HCT116 (cell line): ENCODE data around the gene VMAC. TPM values are rescaled to one million over a fixed set of nuclear protein-coding genes. Genes with fewer than 3 reads are reported as not detected.

ENCODE experiments used
- ATAC-seq: fragments of 200-7000 bp; cut with Tn5 transposase; 2 replicates; pipeline ENCODE4 v1.9.1; 2020; ENCODE audit warnings: mild to moderate bottlenecking, moderate library complexity
- BruUV-seq: library from RNA; stranded (reverse); fragments of 400-500 nt; replicated peaks from 2 replicates; lab custom pipeline; 2021; lab: Mats Ljungman, UMichigan
- CTCF ChIA-PET: fragments of 300-600 bp; sonication (Branson Sonifier 250); formaldehyde crosslinking; loops from one replicate; lab custom pipeline; 2021; ENCODE audit warnings: antibody characterized with exemption; lab: Charles Lee
- POLR2A ChIA-PET: fragments of 300-600, 350-600 bp; sonication (Branson Sonifier 250); formaldehyde crosslinking; loops from one replicate; lab custom pipeline; 2021; ENCODE audit warnings: antibody characterized with exemption; lab: Charles Lee
- RAD21 ChIA-PET, 2 experiments: fragments of 300-600 bp; sonication (Branson Sonifier 250); formaldehyde crosslinking; loops; one replicate each; lab custom pipeline; 2023; ENCODE audit warnings: low total read pairs in 2 of 2; ENCODE audit not compliant: uncharacterized antibody in 2 of 2, unreplicated experiment in 2 of 2, low non-redundant PET in 1 of 2; lab: Charles Lee
- DNase-seq: peaks from one replicate; pipeline ENCODE4 v3.0.0-alpha.2; 2010; ENCODE audit warnings: low read depth, low spot score
- H2AFZ ChIP-seq: fragments of 200-600 bp; shearing (Covaris generic), sonication (generic); 2 replicates; pipeline ENCODE4 v1.6.1; 2017; ENCODE audit warnings: low read depth, mixed run types, mixed read lengths, antibody characterized with exemption, low read length; ENCODE audit not compliant: poor library complexity, severe bottlenecking
- H3K27ac ChIP-seq: 2 replicates; pipeline ENCODE4 v1.5.1; 2012; ENCODE audit warnings: low read depth, low read length
- H3K27me3 ChIP-seq: fragments of 200-600 bp; sonication (generic); 2 replicates; pipeline ENCODE4 v1.6.1; 2016; ENCODE audit warnings: mixed run types, low read length, mixed read lengths; ENCODE audit not compliant: insufficient read depth
- H3K36me3 ChIP-seq, 2 experiments: fragments of 200-500 bp in 1 of 2; fragments of 200-600 bp in 1 of 2; sonication (Bioruptor generic) in 1 of 2; sonication (generic) in 1 of 2; 2 replicates each; pipeline versions ENCODE4 v1.5.1 to v1.6.1; 2014 to 2016; ENCODE audit warnings: low read length in 2 of 2, inconsistent platforms in 1 of 2, mixed read lengths in 1 of 2, mixed run types in 1 of 2; ENCODE audit not compliant: insufficient read depth in 2 of 2, control insufficient read depth in 1 of 2
- H3K4me1 ChIP-seq, 2 experiments: fragments of 200-600 bp in 1 of 2; sonication (generic) in 1 of 2; 2 replicates each; pipeline versions ENCODE4 v1.5.1 to v1.6.1; 2012 to 2017; ENCODE audit warnings: low read length in 2 of 2, inconsistent platforms in 1 of 2, mild to moderate bottlenecking in 1 of 2, mixed read lengths in 1 of 2, mixed run types in 1 of 2, moderate library complexity in 1 of 2; ENCODE audit not compliant: insufficient read depth in 2 of 2, control insufficient read depth in 1 of 2
- H3K4me2 ChIP-seq: fragments of 200-600 bp; sonication (generic); 2 replicates; pipeline ENCODE4 v1.6.1; 2017; ENCODE audit warnings: mixed run types, low read length, mixed read lengths
- H3K4me3 ChIP-seq, 2 experiments: fragments of 200-600 bp in 1 of 2; sonication (generic) in 1 of 2; replicated peaks in 1 of 2; 2 replicates each; pipeline ENCODE4 v1.5.1; 2011 to 2016; ENCODE audit warnings: low read length in 2 of 2, control low read depth in 1 of 2, low read depth in 1 of 2, mild to moderate bottlenecking in 1 of 2, mixed read lengths in 1 of 2, mixed run types in 1 of 2
- H3K79me2 ChIP-seq: fragments of 200-600 bp; sonication (generic); 2 replicates; pipeline ENCODE4 v1.6.1; 2017; ENCODE audit warnings: mild to moderate bottlenecking, mixed run types, low read length, moderate library complexity, mixed read lengths; ENCODE audit not compliant: insufficient read depth
- H3K9ac ChIP-seq: fragments of 200-600 bp; sonication (generic); 2 replicates; pipeline ENCODE4 v1.6.1; 2016; ENCODE audit warnings: low read length, mixed read lengths
- H3K9me2 ChIP-seq: fragments of 200-600 bp; sonication (generic), shearing (Covaris generic); 2 replicates; pipeline ENCODE4 v1.6.1; 2017; ENCODE audit warnings: mixed run types, mild to moderate bottlenecking, moderate library complexity; ENCODE audit not compliant: insufficient read depth
- H3K9me3 ChIP-seq, 2 experiments: fragments of 200-500 bp in 1 of 2; fragments of 200-600 bp in 1 of 2; sonication (Bioruptor generic) in 1 of 2; sonication (generic) in 1 of 2; 2 replicates each; pipeline ENCODE4 v1.6.1; 2014 to 2017; ENCODE audit warnings: low read length in 2 of 2, mixed read lengths in 2 of 2, inconsistent platforms in 1 of 2, low read depth in 1 of 2, mild to moderate bottlenecking in 1 of 2, mixed run types in 1 of 2, moderate library complexity in 1 of 2; ENCODE audit not compliant: control insufficient read depth in 1 of 2, insufficient read depth in 1 of 2
- H4K20me1 ChIP-seq: fragments of 200-600 bp; sonication (generic), shearing (Covaris generic); 2 replicates; pipeline ENCODE4 v1.6.1; 2017; ENCODE audit warnings: mixed run types, mild to moderate bottlenecking, moderate library complexity; ENCODE audit not compliant: insufficient read depth
- SRF ChIP-seq: IDR thresholded peaks from 2 replicates; pipeline ENCODE4 v1.6.1; 2012; ENCODE audit warnings: low read depth
- YY1 ChIP-seq: IDR thresholded peaks from 2 replicates; pipeline ENCODE4 v1.6.1; 2011; ENCODE audit warnings: low read length, low read depth, moderate library complexity, mild to moderate bottlenecking; ENCODE audit not compliant: insufficient replicate concordance; ENCODE audit errors: extremely low read depth
- ZFX ChIP-seq: fragments of 450-650 bp; IDR thresholded peaks from 2 replicates; pipeline ENCODE4 v1.6.1; 2017
- intact Hi-C: fragments of 100-400 bp; cut with micrococcal nuclease; formaldehyde crosslinking; loops from 2 replicates; pipeline ENCODE4 v1.10.0; 2022
- total RNA-seq: library from RNA; stranded (reverse); gene quantifications from one replicate; pipeline ENCODE4 v1.2.1, GENCODE V29; 2021; ENCODE audit not compliant: unreplicated experiment
- TF ChIP-seq, protein P1 (sequence below): IDR thresholded peaks from 2 replicates; pipeline ENCODE4 v1.6.1; 2012; ENCODE audit warnings: low read depth

Gene VMAC
- total RNA-seq, 1 experiment from 2014 or later, result 2.1 TPM

GRCh38 chr19:5877427-5877826, 27.2 kb upstream of the VMAC start (continued):
- TF ChIP-seq, protein P1, sequence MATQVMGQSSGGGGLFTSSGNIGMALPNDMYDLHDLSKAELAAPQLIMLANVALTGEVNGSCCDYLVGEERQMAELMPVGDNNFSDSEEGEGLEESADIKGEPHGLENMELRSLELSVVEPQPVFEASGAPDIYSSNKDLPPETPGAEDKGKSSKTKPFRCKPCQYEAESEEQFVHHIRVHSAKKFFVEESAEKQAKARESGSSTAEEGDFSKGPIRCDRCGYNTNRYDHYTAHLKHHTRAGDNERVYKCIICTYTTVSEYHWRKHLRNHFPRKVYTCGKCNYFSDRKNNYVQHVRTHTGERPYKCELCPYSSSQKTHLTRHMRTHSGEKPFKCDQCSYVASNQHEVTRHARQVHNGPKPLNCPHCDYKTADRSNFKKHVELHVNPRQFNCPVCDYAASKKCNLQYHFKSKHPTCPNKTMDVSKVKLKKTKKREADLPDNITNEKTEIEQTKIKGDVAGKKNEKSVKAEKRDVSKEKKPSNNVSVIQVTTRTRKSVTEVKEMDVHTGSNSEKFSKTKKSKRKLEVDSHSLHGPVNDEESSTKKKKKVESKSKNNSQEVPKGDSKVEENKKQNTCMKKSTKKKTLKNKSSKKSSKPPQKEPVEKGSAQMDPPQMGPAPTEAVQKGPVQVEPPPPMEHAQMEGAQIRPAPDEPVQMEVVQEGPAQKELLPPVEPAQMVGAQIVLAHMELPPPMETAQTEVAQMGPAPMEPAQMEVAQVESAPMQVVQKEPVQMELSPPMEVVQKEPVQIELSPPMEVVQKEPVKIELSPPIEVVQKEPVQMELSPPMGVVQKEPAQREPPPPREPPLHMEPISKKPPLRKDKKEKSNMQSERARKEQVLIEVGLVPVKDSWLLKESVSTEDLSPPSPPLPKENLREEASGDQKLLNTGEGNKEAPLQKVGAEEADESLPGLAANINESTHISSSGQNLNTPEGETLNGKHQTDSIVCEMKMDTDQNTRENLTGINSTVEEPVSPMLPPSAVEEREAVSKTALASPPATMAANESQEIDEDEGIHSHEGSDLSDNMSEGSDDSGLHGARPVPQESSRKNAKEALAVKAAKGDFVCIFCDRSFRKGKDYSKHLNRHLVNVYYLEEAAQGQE, result no peak
- TF ChIP-seq, all 23 proteins: peak for 0

DNA sequence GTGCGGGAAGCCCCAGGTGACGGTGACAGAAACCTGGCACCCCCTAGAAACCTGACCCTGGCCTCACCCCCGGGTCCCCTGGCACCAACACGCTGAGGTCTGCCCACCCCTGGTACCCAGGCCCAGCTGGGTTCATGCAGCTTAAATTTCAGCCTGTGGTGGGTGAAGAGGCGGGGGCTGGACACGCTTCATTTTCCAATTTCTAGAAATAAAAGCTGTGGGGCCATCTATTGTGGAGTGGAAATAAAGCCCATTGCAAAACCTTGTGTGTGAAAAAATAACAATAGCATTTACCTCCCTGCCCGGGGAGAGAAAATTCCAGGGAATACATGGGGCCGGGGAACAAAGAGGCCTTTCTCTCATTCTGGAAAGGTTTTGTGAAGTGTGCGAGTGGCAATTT, 26.8 kb upstream of the VMAC start:
- ATAC-seq, result no peak
- Histone ChIP-seq H3K4me2 (no peak overlapping the region), H3K9ac (no peak overlapping the region), H3K27ac (no peak overlapping the region), H3K9me2 (no peaks in the 10 kb centered on the region)
- no peak for DNase-seq
- BruUV-seq, result no TSS peak
- CTCF ChIA-PET, result no interaction called here
- TF ChIP-seq YY1, result no peak
- TF ChIP-seq ZFX, result no peak
- TF ChIP-seq SRF, result no peak
- TF ChIP-seq, all 23 proteins: peak for 0
- peaks cover 17 to 30% of the 10 kb centered on the region in 2 experiments for H3K4me1 ChIP-seq
- no peak overlapping the region for H3K4me3 ChIP-seq
- H3K79me2 ChIP-seq, result no peaks in the 10 kb centered on the region
- no peaks in the 10 kb centered on the region for H3K27me3 ChIP-seq
- H4K20me1 ChIP-seq, result no peaks in the 10 kb centered on the region
- H3K9me3 ChIP-seq, result no peaks in the 10 kb centered on the region
- RAD21 ChIA-PET, result no interaction called here
- H3K36me3 ChIP-seq, result no peaks in the 10 kb centered on the region
- POLR2A ChIA-PET, result interaction anchor here (0.8 kb wide), 1 partner anchor 9 kb away, joined by 3 read pairs; no protein-coding TSS in a partner anchor
- H2AFZ ChIP-seq, result no peak overlapping the region
- intact Hi-C loops, result no loop called here
